GM19328 (cell line): Measurements from ENCODE around the gene OR2T34.
A peak's percentile ranks its signal among the peaks of the same experiment; 100 is the strongest.
"Not testable (repeated sequence)": the region's sequence is repeated elsewhere in the genome, so short reads cannot be mapped to it uniquely, and the experiment has no call there.

Source experiments
- ATAC-seq: cut with Tn5 transposase; IDR thresholded peaks from one replicate; pipeline ENCODE4 v1.9.1; 2021; ENCODE audit warnings: mild to moderate bottlenecking, moderate library complexity; ENCODE audit not compliant: unreplicated experiment

Gene OR2T34

GRCh38 chr1:248574657-248575056 is at the start of gene OR2T34:
Gene OR2T34, minus strand, starts transcription at chr1:248574757. Its CDS starts 0 bp downstream, at chr1:248574757.
- not testable (repeated sequence) for ATAC-seq

GRCh38 chr1:248622570-248623001 is 48.0 kb upstream of the OR2T34 start:
- peak; percentile 83 for ATAC-seq

- no peak for ATAC-seq
Observed at GRCh38 chr1:248621770-248622169, 47.2 kb upstream of the OR2T34 start.

- ATAC-seq, result no peak
Observed at GRCh38 chr1:248618878-248619277, 44.3 kb upstream of the OR2T34 start.

- ATAC-seq, result no peak
Observed at GRCh38 chr1:248618119-248618518, 43.6 kb upstream of the OR2T34 start.

GRCh38 chr1:248613742-248614141 is 39.2 kb upstream of the OR2T34 start:
- ATAC-seq, result no peak

- no peak for ATAC-seq
Observed at GRCh38 chr1:248611883-248612414, 37.4 kb upstream of the OR2T34 start.

- no peak for ATAC-seq
Observed at GRCh38 chr1:248610301-248610700, 35.7 kb upstream of the OR2T34 start.

GRCh38 chr1:248599396-248599795 is 24.8 kb upstream of the OR2T34 start:
- ATAC-seq, result no peak

- no peak for ATAC-seq
Observed at GRCh38 chr1:248597589-248597988, 23.0 kb upstream of the OR2T34 start, which contains the start of gene OR2T10. Gene OR2T10, minus strand, starts transcription at chr1:248597700. Its CDS starts 3,932 bp downstream, at chr1:248593768.

- ATAC-seq, result no peak
Observed at GRCh38 chr1:248596615-248597014, 22.1 kb upstream of the OR2T34 start.

GRCh38 chr1:248593226-248593625 is 18.7 kb upstream of the OR2T34 start:
- no peak for ATAC-seq

GRCh38 chr1:248592655-248593054 is 18.1 kb upstream of the OR2T34 start:
- ATAC-seq, result no peak

GRCh38 chr1:248590055-248590454 is 15.5 kb upstream of the OR2T34 start:
- no peak for ATAC-seq

- ATAC-seq, result no peak
Observed at GRCh38 chr1:248589334-248589733, 14.8 kb upstream of the OR2T34 start.

- ATAC-seq, result no peak
Observed at GRCh38 chr1:248585266-248585665, 10.7 kb upstream of the OR2T34 start.

GRCh38 chr1:248576260-248576980 is 1.9 kb upstream of the OR2T34 start:
- no peak for ATAC-seq

GRCh38 chr1:248573856-248574255 is 701 bp downstream of the OR2T34 start:
- ATAC-seq, result not testable (repeated sequence)

GRCh38 chr1:248572049-248572448 is 2.5 kb downstream of the OR2T34 start:
- ATAC-seq, result peak; percentile 84

GRCh38 chr1:248570811-248571210 is 3.7 kb downstream of the OR2T34 start:
- not testable (repeated sequence) for ATAC-seq

- not testable (repeated sequence) for ATAC-seq
Observed at GRCh38 chr1:248569049-248569448, 5.5 kb downstream of the OR2T34 start.
